SK-N-SH treated with all-trans-retinoic acid at 6 μM for 48 hours (cell line): ENCODE data around the gene MARCHF9.

Source experiments
- ATAC-seq: fragments of 200-7000 bp; cut with Tn5 transposase; 3 replicates; pipeline ENCODE4 v1.9.1; 2020; ENCODE audit warnings: mild to moderate bottlenecking, moderate library complexity
- ARNTL ChIP-seq: fragments of 450-650 bp; formaldehyde crosslinking; IDR thresholded peaks from 2 replicates; pipeline ENCODE4 v1.5.0; 2020; ENCODE audit warnings: low read depth, mild to moderate bottlenecking, moderate library complexity, borderline replicate concordance
- BACH2 ChIP-seq: fragments of 250-450 bp; sonication (Bioruptor Pico); IDR thresholded peaks from 2 replicates; pipeline ENCODE4 v1.9.0; 2021; ENCODE audit warnings: mild to moderate bottlenecking, borderline replicate concordance
- CSDC2 ChIP-seq: fragments of 250-450 bp; sonication (Bioruptor Pico); IDR thresholded peaks from 2 replicates; pipeline ENCODE4 v1.5.0; 2020; ENCODE audit warnings: mild to moderate bottlenecking, moderate library complexity
- CSRNP3 ChIP-seq: fragments of 250-450 bp; sonication (Bioruptor Pico); IDR thresholded peaks from 2 replicates; pipeline ENCODE4 v1.5.1; 2021; ENCODE audit warnings: mild to moderate bottlenecking, moderate library complexity
- ESRRG ChIP-seq: fragments of 250-450 bp; sonication (Bioruptor Pico); IDR thresholded peaks from 2 replicates; pipeline ENCODE4 v1.6.1; 2021; ENCODE audit warnings: mild to moderate bottlenecking
- GLIS3 ChIP-seq: fragments of 250-450 bp; sonication (Bioruptor Pico); IDR thresholded peaks from 2 replicates; pipeline ENCODE4 v1.5.0; 2020; ENCODE audit warnings: mild to moderate bottlenecking, moderate library complexity
- ISL1 ChIP-seq: fragments of 250-450 bp; sonication (Bioruptor Pico); IDR thresholded peaks from 2 replicates; pipeline ENCODE4 v2.1.2; 2022; ENCODE audit warnings: mild to moderate bottlenecking, moderate library complexity
- OSR1 ChIP-seq: fragments of 250-450 bp; sonication (Bioruptor Pico); IDR thresholded peaks from 2 replicates; pipeline ENCODE4 v1.8.0; 2022; ENCODE audit warnings: moderate library complexity, mild to moderate bottlenecking, inconsistent platforms
- PATZ1 ChIP-seq: fragments of 250-450 bp; sonication (Bioruptor Pico); IDR thresholded peaks from 2 replicates; pipeline ENCODE4 v1.8.0; 2020; ENCODE audit warnings: mild to moderate bottlenecking, moderate library complexity, borderline replicate concordance
- POU6F1 ChIP-seq: fragments of 250-450 bp; sonication (Bioruptor Pico); IDR thresholded peaks from 2 replicates; pipeline ENCODE4 v1.8.0; 2021; ENCODE audit warnings: low read depth, mild to moderate bottlenecking, moderate library complexity, borderline replicate concordance
- PPARA ChIP-seq: fragments of 250-450 bp; sonication (Bioruptor Pico); IDR thresholded peaks from 2 replicates; pipeline ENCODE4 v1.5.0; 2020; ENCODE audit warnings: mild to moderate bottlenecking, borderline replicate concordance
- RARB ChIP-seq: fragments of 250-450 bp; sonication (Bioruptor Pico); IDR thresholded peaks from 2 replicates; pipeline ENCODE4 v1.8.0; 2021; ENCODE audit warnings: mild to moderate bottlenecking, moderate library complexity
- SNAI2 ChIP-seq: fragments of 250-450 bp; sonication (Bioruptor Pico); IDR thresholded peaks from 2 replicates; pipeline ENCODE4 v1.5.0; 2020; ENCODE audit warnings: mild to moderate bottlenecking, moderate library complexity
- TCF4 ChIP-seq: fragments of 250-450 bp; sonication (Bioruptor Pico); IDR thresholded peaks from 2 replicates; pipeline ENCODE4 v1.8.0; 2021; ENCODE audit warnings: mild to moderate bottlenecking, moderate library complexity, borderline replicate concordance
- TOX ChIP-seq: fragments of 250-450 bp; sonication (Bioruptor Pico); IDR thresholded peaks from 2 replicates; pipeline ENCODE4 v1.8.0; 2021; ENCODE audit warnings: mild to moderate bottlenecking, moderate library complexity, borderline replicate concordance
- ZC3H10 ChIP-seq: fragments of 250-450 bp; sonication (Bioruptor Pico); IDR thresholded peaks from 2 replicates; pipeline ENCODE4 v1.5.1; 2021; ENCODE audit warnings: mild to moderate bottlenecking, moderate library complexity
- ZFP3 ChIP-seq: fragments of 250-450 bp; sonication (Bioruptor Pico); IDR thresholded peaks from 2 replicates; pipeline ENCODE4 v1.5.0; 2020; ENCODE audit warnings: mild to moderate bottlenecking, moderate library complexity
- ZFP30 ChIP-seq: fragments of 450-650 bp; formaldehyde crosslinking; IDR thresholded peaks from 2 replicates; pipeline ENCODE4 v1.5.0; 2022; ENCODE audit warnings: mild to moderate bottlenecking, moderate library complexity
- ZNF565 ChIP-seq: fragments of 450-650 bp; formaldehyde crosslinking; conservative IDR thresholded peaks from 2 replicates; pipeline ENCODE4 v1.5.0; 2020; ENCODE audit warnings: low read depth, mild to moderate bottlenecking, moderate library complexity
- ZNF70 ChIP-seq: fragments of 450-650 bp; formaldehyde crosslinking; IDR thresholded peaks from 2 replicates; pipeline ENCODE4 v1.5.0; 2020; ENCODE audit warnings: mild to moderate bottlenecking, moderate library complexity
- ZNF8 ChIP-seq: fragments of 450-650 bp; formaldehyde crosslinking; IDR thresholded peaks from 2 replicates; pipeline ENCODE4 v1.5.0; 2020; ENCODE audit warnings: mild to moderate bottlenecking, moderate library complexity
- TF ChIP-seq, protein P1 (sequence below): fragments of 250-450 bp; sonication (Bioruptor Pico); IDR thresholded peaks from 2 replicates; pipeline ENCODE4 v1.5.0; 2020; ENCODE audit warnings: mild to moderate bottlenecking, moderate library complexity
- TF ChIP-seq, protein P2 (sequence below): fragments of 250-450 bp; sonication (Bioruptor Pico); IDR thresholded peaks from 2 replicates; pipeline ENCODE4 v1.5.1; 2020; ENCODE audit warnings: low read depth, mild to moderate bottlenecking, moderate library complexity

The MARCHF9 gene

GRCh38 chr12:57762463-57762862, 7.6 kb downstream of the MARCHF9 start (continued):
- TF ChIP-seq POU6F1 (CRISPR knock-in tag) (no peak), BACH2 (CRISPR knock-in tag) (no peak)
- TF ChIP-seq, all 23 proteins: peak for 0

- ATAC-seq = no peak
- TF ChIP-seq ZNF8 (no peak), PATZ1 (no peak), ZNF565 (no peak), TCF4 (no peak), ISL1 (CRISPR knock-in tag) (no peak), CSDC2 (CRISPR knock-in tag) (no peak), ZFP3 (CRISPR knock-in tag) (no peak), PPARA (CRISPR knock-in tag) (no peak), POU6F1 (CRISPR knock-in tag) (no peak), BACH2 (CRISPR knock-in tag) (no peak), SNAI2 (no peak), RARB (CRISPR knock-in tag) (no peak), GLIS3 (no peak), OSR1 (no peak), ZFP30 (no peak), TOX (CRISPR knock-in tag) (no peak), ZNF70 (CRISPR knock-in tag) (no peak)
- TF ChIP-seq, all 23 proteins: peak for 0
Measured at GRCh38 chr12:57763881-57764661, 9.2 kb downstream of the MARCHF9 start.

GRCh38 chr12:57764662-57765002, 9.7 kb downstream of the MARCHF9 start:
- no peak for TF ChIP-seq ESRRG (CRISPR knock-in tag)
- no peak for TF ChIP-seq SNAI2
- no peak for TF ChIP-seq GLIS3
- no peak for TF ChIP-seq ZNF8
- no peak for TF ChIP-seq ZC3H10 (CRISPR knock-in tag)
- no peak for TF ChIP-seq CSRNP3 (CRISPR knock-in tag)
- TF ChIP-seq RARB (CRISPR knock-in tag) = no peak
- TF ChIP-seq ARNTL (CRISPR knock-in tag) = no peak
- TF ChIP-seq CSDC2 (CRISPR knock-in tag) = no peak
- TF ChIP-seq, protein P1, sequence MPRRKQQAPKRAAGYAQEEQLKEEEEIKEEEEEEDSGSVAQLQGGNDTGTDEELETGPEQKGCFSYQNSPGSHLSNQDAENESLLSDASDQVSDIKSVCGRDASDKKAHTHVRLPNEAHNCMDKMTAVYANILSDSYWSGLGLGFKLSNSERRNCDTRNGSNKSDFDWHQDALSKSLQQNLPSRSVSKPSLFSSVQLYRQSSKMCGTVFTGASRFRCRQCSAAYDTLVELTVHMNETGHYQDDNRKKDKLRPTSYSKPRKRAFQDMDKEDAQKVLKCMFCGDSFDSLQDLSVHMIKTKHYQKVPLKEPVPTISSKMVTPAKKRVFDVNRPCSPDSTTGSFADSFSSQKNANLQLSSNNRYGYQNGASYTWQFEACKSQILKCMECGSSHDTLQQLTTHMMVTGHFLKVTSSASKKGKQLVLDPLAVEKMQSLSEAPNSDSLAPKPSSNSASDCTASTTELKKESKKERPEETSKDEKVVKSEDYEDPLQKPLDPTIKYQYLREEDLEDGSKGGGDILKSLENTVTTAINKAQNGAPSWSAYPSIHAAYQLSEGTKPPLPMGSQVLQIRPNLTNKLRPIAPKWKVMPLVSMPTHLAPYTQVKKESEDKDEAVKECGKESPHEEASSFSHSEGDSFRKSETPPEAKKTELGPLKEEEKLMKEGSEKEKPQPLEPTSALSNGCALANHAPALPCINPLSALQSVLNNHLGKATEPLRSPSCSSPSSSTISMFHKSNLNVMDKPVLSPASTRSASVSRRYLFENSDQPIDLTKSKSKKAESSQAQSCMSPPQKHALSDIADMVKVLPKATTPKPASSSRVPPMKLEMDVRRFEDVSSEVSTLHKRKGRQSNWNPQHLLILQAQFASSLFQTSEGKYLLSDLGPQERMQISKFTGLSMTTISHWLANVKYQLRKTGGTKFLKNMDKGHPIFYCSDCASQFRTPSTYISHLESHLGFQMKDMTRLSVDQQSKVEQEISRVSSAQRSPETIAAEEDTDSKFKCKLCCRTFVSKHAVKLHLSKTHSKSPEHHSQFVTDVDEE (CRISPR knock-in tag) = no peak
- TF ChIP-seq PATZ1 = no peak
- TF ChIP-seq PPARA (CRISPR knock-in tag) = no peak
- no peak for TF ChIP-seq OSR1
- no peak for TF ChIP-seq ZNF565
- TF ChIP-seq TOX (CRISPR knock-in tag) = no peak
- no peak for TF ChIP-seq POU6F1 (CRISPR knock-in tag)
- TF ChIP-seq TCF4 = no peak
- TF ChIP-seq, protein P2, sequence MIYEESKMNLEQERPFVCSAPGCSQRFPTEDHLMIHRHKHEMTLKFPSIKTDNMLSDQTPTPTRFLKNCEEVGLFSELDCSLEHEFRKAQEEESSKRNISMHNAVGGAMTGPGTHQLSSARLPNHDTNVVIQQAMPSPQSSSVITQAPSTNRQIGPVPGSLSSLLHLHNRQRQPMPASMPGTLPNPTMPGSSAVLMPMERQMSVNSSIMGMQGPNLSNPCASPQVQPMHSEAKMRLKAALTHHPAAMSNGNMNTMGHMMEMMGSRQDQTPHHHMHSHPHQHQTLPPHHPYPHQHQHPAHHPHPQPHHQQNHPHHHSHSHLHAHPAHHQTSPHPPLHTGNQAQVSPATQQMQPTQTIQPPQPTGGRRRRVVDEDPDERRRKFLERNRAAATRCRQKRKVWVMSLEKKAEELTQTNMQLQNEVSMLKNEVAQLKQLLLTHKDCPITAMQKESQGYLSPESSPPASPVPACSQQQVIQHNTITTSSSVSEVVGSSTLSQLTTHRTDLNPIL (CRISPR knock-in tag) = no peak
- ATAC-seq = no peak
